H1 (cell line): ENCODE results near the gene TSPAN17.

Experiments used
- BCL11A ChIP-seq, 2 experiments: IDR thresholded peaks; one replicate each; pipeline ENCODE4 v1.6.1; 2011; ENCODE audit warnings: low read depth in 2 of 2, low read length in 2 of 2, mild to moderate bottlenecking in 2 of 2
- CEBPB ChIP-seq: IDR thresholded peaks from 2 replicates; pipeline ENCODE4 v1.6.1; 2012; ENCODE audit warnings: low read depth, low read length
- CTCF ChIP-seq, 3 experiments: IDR thresholded peaks; 1 replicate in 2 of 3; 2 replicates in 1 of 3; pipeline versions ENCODE4 v1.5.1 to v1.6.1; 2011; ENCODE audit warnings: low read length in 3 of 3, mild to moderate bottlenecking in 3 of 3, inconsistent platforms in 2 of 3, low read depth in 1 of 3, moderate library complexity in 1 of 3; ENCODE audit not compliant: insufficient read depth in 1 of 3; ENCODE audit errors: control extremely low read depth in 1 of 3
- EP300 ChIP-seq, 2 experiments: IDR thresholded peaks; 1 replicate in 1 of 2; 2 replicates in 1 of 2; pipeline ENCODE4 v1.6.1; 2011 to 2012; ENCODE audit warnings: low read depth in 2 of 2, low read length in 2 of 2, mild to moderate bottlenecking in 2 of 2, borderline replicate concordance in 1 of 2, inconsistent platforms in 1 of 2, moderate library complexity in 1 of 2
- EZH2 ChIP-seq: fragments of 200-600 bp; sonication (generic); IDR thresholded peaks from 2 replicates; pipeline ENCODE4 v1.7.1; 2012; ENCODE audit warnings: low read depth, mild to moderate bottlenecking, moderate library complexity, low read length, inconsistent platforms; ENCODE audit not compliant: severe bottlenecking
- NANOG ChIP-seq: IDR thresholded peaks from 2 replicates; pipeline ENCODE4 v1.6.1; 2011; ENCODE audit warnings: low read length, low read depth, mild to moderate bottlenecking, inconsistent platforms; ENCODE audit not compliant: insufficient read depth, poor library complexity, severe bottlenecking
- POLR2A ChIP-seq, 2 experiments: IDR thresholded peaks; 1 replicate in 1 of 2; 2 replicates in 1 of 2; pipeline ENCODE4 v1.6.1; 2011; ENCODE audit warnings: low read depth in 2 of 2, low read length in 2 of 2, mild to moderate bottlenecking in 2 of 2; ENCODE audit errors: control extremely low read depth in 1 of 2
- POLR2AphosphoS5 ChIP-seq: IDR thresholded peaks from 2 replicates; pipeline ENCODE4 v1.6.1; 2011; ENCODE audit warnings: low read depth, low read length
- SAP30 ChIP-seq: fragments of 300-600 bp; sonication (generic); IDR thresholded peaks from 2 replicates; pipeline ENCODE4 v1.7.1; 2012; ENCODE audit warnings: low read length, moderate library complexity, mild to moderate bottlenecking, inconsistent platforms; ENCODE audit not compliant: insufficient read depth, insufficient replicate concordance
- SP1 ChIP-seq: IDR thresholded peaks from 2 replicates; pipeline ENCODE4 v1.6.1; 2011; ENCODE audit warnings: low read depth, low read length

- TF ChIP-seq EP300 (IDR thresholded peaks at IDR 0.05; ENCODE audit: borderline replicate concordance in 1 of 2, low read depth in 2 of 2, low read length in 2 of 2): no peak
- no peak for TF ChIP-seq SAP30
- TF ChIP-seq SP1: no peak
- TF ChIP-seq CTCF (IDR thresholded peaks at IDR 0.05; ENCODE audit: control extremely low read depth in 1 of 3, insufficient read depth in 1 of 3, low read depth in 1 of 3, low read length in 3 of 3): no peak
- TF ChIP-seq POLR2A (IDR thresholded peaks at IDR 0.05; ENCODE audit: control extremely low read depth in 1 of 2, low read depth in 2 of 2, low read length in 2 of 2): no peak
- TF ChIP-seq CEBPB: no peak
- TF ChIP-seq BCL11A (IDR thresholded peaks at IDR 0.05; ENCODE audit: low read depth in 2 of 2, low read length in 2 of 2): no peak
- no peak for TF ChIP-seq POLR2AphosphoS5
- no peak for TF ChIP-seq EZH2
- TF ChIP-seq NANOG: no peak
Observed at GRCh38 chr5:176646049-176646706, 1.1 kb upstream of the TSPAN17 start.
